Mammary epithelial cell (primary cell): Measurements from ENCODE around the gene GRIN2C.

Experiments
- CTCF ChIP-seq, 2 donors: IDR thresholded peaks in 1 of 2; conservative IDR thresholded peaks in 1 of 2; 2 replicates each; pipeline ENCODE4 v1.5.1; 2011 to 2012; ENCODE audit warnings: inconsistent platforms in 2 of 2, low read length in 2 of 2, mild to moderate bottlenecking in 2 of 2, control low read depth in 1 of 2, low read depth in 1 of 2; ENCODE audit not compliant: insufficient read depth in 1 of 2; ENCODE audit errors: extremely low read depth in 1 of 2
- EZH2 ChIP-seq: IDR thresholded peaks from 2 replicates; pipeline ENCODE4 v1.6.1; 2012; ENCODE audit warnings: low read length, inconsistent platforms, borderline replicate concordance

GRCh38 chr17:74900208-74900607 lies 40.5 kb upstream of the GRIN2C start:
- no peak for TF ChIP-seq CTCF (conservative IDR thresholded peaks at IDR 0.05 in 1 of 2, IDR thresholded peaks at IDR 0.05 in 1 of 2; ENCODE audit: extremely low read depth in 1 of 2, insufficient read depth in 1 of 2, low read depth in 1 of 2, low read length in 2 of 2)
- no peak for TF ChIP-seq EZH2
